WTC11 (cell line): ENCODE results near the gene GPR158. TPM values are rescaled to one million over a fixed set of nuclear protein-coding genes. Genes with fewer than 3 reads are reported as not detected.

ENCODE experiments used
- ATAC-seq: fragments of 200-7000 bp; cut with Tn5 transposase; 2 replicates; pipeline ENCODE4 v1.10.0; 2021; ENCODE audit warnings: mild to moderate bottlenecking, moderate library complexity
- CTCF ChIA-PET: fragments of 300-600 bp; sonication (Branson Sonifier 250); formaldehyde crosslinking; loops from one replicate; lab custom pipeline; 2021; ENCODE audit warnings: antibody characterized with exemption; lab: Charles Lee
- POLR2A ChIA-PET: fragments of 350-600 bp; sonication (Branson Sonifier 250); formaldehyde crosslinking; loops from one replicate; lab custom pipeline; 2021; ENCODE audit warnings: antibody characterized with exemption; lab: Charles Lee
- DNase-seq: peaks from one replicate; pipeline ENCODE4 v3.0.0; 2021; ENCODE audit warnings: low spot score
- H3K27ac Mint-ChIP-seq: 2 replicates; pipeline ENCODE4 v1.8.0; 2021; ENCODE audit warnings: mixed read lengths
- H3K27me3 Mint-ChIP-seq: 2 replicates; pipeline ENCODE4 v1.8.0; 2021; ENCODE audit warnings: low read depth, mild to moderate bottlenecking, moderate library complexity, mixed read lengths
- H3K36me3 Mint-ChIP-seq: 2 replicates; pipeline ENCODE4 v1.8.0; 2021; ENCODE audit warnings: mixed read lengths
- H3K4me1 Mint-ChIP-seq: 2 replicates; pipeline ENCODE4 v1.8.0; 2022; ENCODE audit warnings: mixed read lengths
- H3K4me3 Mint-ChIP-seq: 2 replicates; pipeline ENCODE4 v1.8.0; 2021; ENCODE audit warnings: mild to moderate bottlenecking, moderate library complexity, mixed read lengths
- H3K9me3 Mint-ChIP-seq: 2 replicates; pipeline ENCODE4 v1.8.0; 2021; ENCODE audit warnings: mixed read lengths
- E2F1 ChIP-seq: sonication (generic); formaldehyde crosslinking; IDR thresholded peaks from 2 replicates; pipeline ENCODE4 v1.8.0; 2022; ENCODE audit warnings: mild to moderate bottlenecking, missing genetic modification reagents
- FOXJ3 ChIP-seq: sonication (generic); formaldehyde crosslinking; IDR thresholded peaks from 2 replicates; pipeline ENCODE4 v1.9.0; 2021; ENCODE audit warnings: missing genetic modification reagents, mild to moderate bottlenecking, borderline replicate concordance
- JAZF1 ChIP-seq: fragments of 250-450 bp; sonication (Bioruptor Pico); IDR thresholded peaks from 2 replicates; pipeline ENCODE4 v1.9.0; 2021; ENCODE audit warnings: moderate library complexity, mild to moderate bottlenecking, inconsistent platforms
- NFE2L1 ChIP-seq: sonication (generic); formaldehyde crosslinking; IDR thresholded peaks from 2 replicates; pipeline ENCODE4 v1.8.1; 2023; ENCODE audit warnings: missing genetic modification reagents
- NFYB ChIP-seq: sonication (generic); formaldehyde crosslinking; conservative IDR thresholded peaks from 2 replicates; pipeline ENCODE4 v1.8.0; 2022; ENCODE audit warnings: low read depth, missing genetic modification reagents
- OVOL2 ChIP-seq: fragments of 250-450 bp; sonication (Bioruptor Pico); IDR thresholded peaks from 2 replicates; pipeline ENCODE4 v1.9.0; 2021; ENCODE audit warnings: mild to moderate bottlenecking, borderline replicate concordance
- SOX15 ChIP-seq: fragments of 250-450 bp; sonication (Bioruptor Pico); IDR thresholded peaks from 2 replicates; pipeline ENCODE4 v1.9.0; 2021; ENCODE audit warnings: mild to moderate bottlenecking
- TCF7 ChIP-seq: sonication (generic); formaldehyde crosslinking; IDR thresholded peaks from 2 replicates; pipeline ENCODE4 v1.8.0; 2022; ENCODE audit warnings: mild to moderate bottlenecking, low read depth, missing genetic modification reagents, moderate library complexity
- ZBTB21 ChIP-seq: sonication (generic); formaldehyde crosslinking; IDR thresholded peaks from 2 replicates; pipeline ENCODE4 v1.8.1; 2023; ENCODE audit warnings: mild to moderate bottlenecking, missing genetic modification reagents, borderline replicate concordance
- ZNF396 ChIP-seq: fragments of 250-450 bp; sonication (Bioruptor Pico); IDR thresholded peaks from 2 replicates; pipeline ENCODE4 v1.8.0; 2021; ENCODE audit warnings: mild to moderate bottlenecking, moderate library complexity, borderline replicate concordance
- ZNF416 ChIP-seq: fragments of 250-450 bp; sonication (Bioruptor Pico); IDR thresholded peaks from 2 replicates; pipeline ENCODE4 v1.9.0; 2021; ENCODE audit warnings: mild to moderate bottlenecking, inconsistent platforms
- ZNF532 ChIP-seq: fragments of 250-450 bp; sonication (Bioruptor Pico); IDR thresholded peaks from 2 replicates; pipeline ENCODE4 v1.9.0; 2021; ENCODE audit warnings: mild to moderate bottlenecking, borderline replicate concordance
- total RNA-seq: library from RNA; stranded (reverse); gene quantifications from 3 replicates; pipeline ENCODE4 v1.2.3, GENCODE V29; 2021
- TF ChIP-seq, protein P1 (sequence below): sonication (generic); formaldehyde crosslinking; IDR thresholded peaks from 2 replicates; pipeline ENCODE4 v1.8.0; 2022; ENCODE audit warnings: mild to moderate bottlenecking, missing genetic modification reagents
- TF ChIP-seq, protein P2 (sequence below): sonication (generic); formaldehyde crosslinking; IDR thresholded peaks from 2 replicates; pipeline ENCODE4 v1.8.1; 2022; ENCODE audit warnings: mild to moderate bottlenecking, moderate library complexity, missing genetic modification reagents
- TF ChIP-seq, protein P3 (sequence below): sonication (generic); formaldehyde crosslinking; IDR thresholded peaks from 2 replicates; pipeline ENCODE4 v1.8.0; 2022; ENCODE audit warnings: missing genetic modification reagents
- TF ChIP-seq, protein P4 (sequence below): fragments of 250-450 bp; sonication (Bioruptor Pico); IDR thresholded peaks from 2 replicates; pipeline ENCODE4 v1.8.0; 2021; ENCODE audit warnings: mild to moderate bottlenecking
- TF ChIP-seq, protein P5 (sequence below): sonication (generic); formaldehyde crosslinking; IDR thresholded peaks from 2 replicates; pipeline ENCODE4 v1.8.0; 2023; ENCODE audit warnings: mild to moderate bottlenecking, missing genetic modification reagents
- TF ChIP-seq, protein P6 (sequence below): sonication (generic); formaldehyde crosslinking; IDR thresholded peaks from 2 replicates; pipeline ENCODE4 v1.8.1; 2023; ENCODE audit warnings: mild to moderate bottlenecking, missing genetic modification reagents, moderate library complexity

GPR158 gene
- total RNA-seq, 1 experiment from 2014 or later: 0.63 TPM

DNA sequence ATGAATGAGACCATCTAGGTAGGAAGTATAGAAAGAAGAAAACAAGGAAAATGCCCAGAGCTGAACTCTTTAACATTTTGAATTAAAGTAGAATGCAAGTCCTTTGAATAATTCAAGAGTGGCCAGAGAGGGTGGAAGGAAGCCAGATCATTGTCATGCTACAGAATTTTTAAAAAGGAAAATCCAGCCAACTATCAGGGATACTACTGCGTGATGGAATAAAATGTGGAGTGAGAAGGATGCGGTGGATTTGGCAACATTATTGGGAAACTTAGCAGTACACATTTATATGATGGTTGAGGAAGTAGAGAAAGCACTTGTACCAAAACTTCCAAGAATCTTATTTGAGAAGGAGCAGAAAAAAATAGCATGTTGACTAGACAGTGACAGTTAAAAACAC is 261.6 kb downstream of the GPR158 start:
- CTCF ChIA-PET: no interaction called here
- no peak for ATAC-seq
- no peaks in the 10 kb centered on the region for H3K36me3 Mint-ChIP-seq
- H3K4me3 Mint-ChIP-seq: no peak overlapping the region
- no peaks in the 10 kb centered on the region for H3K27me3 Mint-ChIP-seq
- no peak overlapping the region for H3K27ac Mint-ChIP-seq
- no peak for DNase-seq
- peaks cover 4% of the 10 kb centered on the region for H3K9me3 Mint-ChIP-seq
- TF ChIP-seq, protein P1, sequence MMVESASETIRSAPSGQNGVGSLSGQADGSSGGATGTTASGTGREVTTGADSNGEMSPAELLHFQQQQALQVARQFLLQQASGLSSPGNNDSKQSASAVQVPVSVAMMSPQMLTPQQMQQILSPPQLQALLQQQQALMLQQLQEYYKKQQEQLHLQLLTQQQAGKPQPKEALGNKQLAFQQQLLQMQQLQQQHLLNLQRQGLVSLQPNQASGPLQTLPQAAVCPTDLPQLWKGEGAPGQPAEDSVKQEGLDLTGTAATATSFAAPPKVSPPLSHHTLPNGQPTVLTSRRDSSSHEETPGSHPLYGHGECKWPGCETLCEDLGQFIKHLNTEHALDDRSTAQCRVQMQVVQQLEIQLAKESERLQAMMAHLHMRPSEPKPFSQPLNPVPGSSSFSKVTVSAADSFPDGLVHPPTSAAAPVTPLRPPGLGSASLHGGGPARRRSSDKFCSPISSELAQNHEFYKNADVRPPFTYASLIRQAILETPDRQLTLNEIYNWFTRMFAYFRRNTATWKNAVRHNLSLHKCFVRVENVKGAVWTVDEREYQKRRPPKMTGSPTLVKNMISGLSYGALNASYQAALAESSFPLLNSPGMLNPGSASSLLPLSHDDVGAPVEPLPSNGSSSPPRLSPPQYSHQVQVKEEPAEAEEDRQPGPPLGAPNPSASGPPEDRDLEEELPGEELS (CRISPR knock-in tag): no peak
- TF ChIP-seq ZNF396 (no peak), NFYB (no peak), OVOL2 (CRISPR knock-in tag) (no peak), JAZF1 (CRISPR knock-in tag) (no peak), ZNF532 (no peak), TCF7 (no peak)
- TF ChIP-seq, protein P2, sequence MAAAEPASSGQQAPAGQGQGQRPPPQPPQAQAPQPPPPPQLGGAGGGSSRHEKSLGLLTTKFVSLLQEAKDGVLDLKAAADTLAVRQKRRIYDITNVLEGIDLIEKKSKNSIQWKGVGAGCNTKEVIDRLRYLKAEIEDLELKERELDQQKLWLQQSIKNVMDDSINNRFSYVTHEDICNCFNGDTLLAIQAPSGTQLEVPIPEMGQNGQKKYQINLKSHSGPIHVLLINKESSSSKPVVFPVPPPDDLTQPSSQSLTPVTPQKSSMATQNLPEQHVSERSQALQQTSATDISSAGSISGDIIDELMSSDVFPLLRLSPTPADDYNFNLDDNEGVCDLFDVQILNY (CRISPR knock-in tag): no peak
- TF ChIP-seq, protein P3, sequence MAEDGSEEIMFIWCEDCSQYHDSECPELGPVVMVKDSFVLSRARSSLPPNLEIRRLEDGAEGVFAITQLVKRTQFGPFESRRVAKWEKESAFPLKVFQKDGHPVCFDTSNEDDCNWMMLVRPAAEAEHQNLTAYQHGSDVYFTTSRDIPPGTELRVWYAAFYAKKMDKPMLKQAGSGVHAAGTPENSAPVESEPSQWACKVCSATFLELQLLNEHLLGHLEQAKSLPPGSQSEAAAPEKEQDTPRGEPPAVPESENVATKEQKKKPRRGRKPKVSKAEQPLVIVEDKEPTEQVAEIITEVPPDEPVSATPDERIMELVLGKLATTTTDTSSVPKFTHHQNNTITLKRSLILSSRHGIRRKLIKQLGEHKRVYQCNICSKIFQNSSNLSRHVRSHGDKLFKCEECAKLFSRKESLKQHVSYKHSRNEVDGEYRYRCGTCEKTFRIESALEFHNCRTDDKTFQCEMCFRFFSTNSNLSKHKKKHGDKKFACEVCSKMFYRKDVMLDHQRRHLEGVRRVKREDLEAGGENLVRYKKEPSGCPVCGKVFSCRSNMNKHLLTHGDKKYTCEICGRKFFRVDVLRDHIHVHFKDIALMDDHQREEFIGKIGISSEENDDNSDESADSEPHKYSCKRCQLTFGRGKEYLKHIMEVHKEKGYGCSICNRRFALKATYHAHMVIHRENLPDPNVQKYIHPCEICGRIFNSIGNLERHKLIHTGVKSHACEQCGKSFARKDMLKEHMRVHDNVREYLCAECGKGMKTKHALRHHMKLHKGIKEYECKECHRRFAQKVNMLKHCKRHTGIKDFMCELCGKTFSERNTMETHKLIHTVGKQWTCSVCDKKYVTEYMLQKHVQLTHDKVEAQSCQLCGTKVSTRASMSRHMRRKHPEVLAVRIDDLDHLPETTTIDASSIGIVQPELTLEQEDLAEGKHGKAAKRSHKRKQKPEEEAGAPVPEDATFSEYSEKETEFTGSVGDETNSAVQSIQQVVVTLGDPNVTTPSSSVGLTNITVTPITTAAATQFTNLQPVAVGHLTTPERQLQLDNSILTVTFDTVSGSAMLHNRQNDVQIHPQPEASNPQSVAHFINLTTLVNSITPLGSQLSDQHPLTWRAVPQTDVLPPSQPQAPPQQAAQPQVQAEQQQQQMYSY (CRISPR knock-in tag): no peak
- TF ChIP-seq, protein P4, sequence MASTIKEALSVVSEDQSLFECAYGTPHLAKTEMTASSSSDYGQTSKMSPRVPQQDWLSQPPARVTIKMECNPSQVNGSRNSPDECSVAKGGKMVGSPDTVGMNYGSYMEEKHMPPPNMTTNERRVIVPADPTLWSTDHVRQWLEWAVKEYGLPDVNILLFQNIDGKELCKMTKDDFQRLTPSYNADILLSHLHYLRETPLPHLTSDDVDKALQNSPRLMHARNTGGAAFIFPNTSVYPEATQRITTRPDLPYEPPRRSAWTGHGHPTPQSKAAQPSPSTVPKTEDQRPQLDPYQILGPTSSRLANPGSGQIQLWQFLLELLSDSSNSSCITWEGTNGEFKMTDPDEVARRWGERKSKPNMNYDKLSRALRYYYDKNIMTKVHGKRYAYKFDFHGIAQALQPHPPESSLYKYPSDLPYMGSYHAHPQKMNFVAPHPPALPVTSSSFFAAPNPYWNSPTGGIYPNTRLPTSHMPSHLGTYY: no peak
- TF ChIP-seq, all 79 proteins: peak for 0
- POLR2A ChIA-PET: interaction anchor here (0.6 kb wide), 1 partner anchor 1353 kb away, joined by 3 read pairs; no protein-coding TSS in a partner anchor
- H3K4me1 Mint-ChIP-seq: peaks cover 21% of the 10 kb centered on the region

DNA sequence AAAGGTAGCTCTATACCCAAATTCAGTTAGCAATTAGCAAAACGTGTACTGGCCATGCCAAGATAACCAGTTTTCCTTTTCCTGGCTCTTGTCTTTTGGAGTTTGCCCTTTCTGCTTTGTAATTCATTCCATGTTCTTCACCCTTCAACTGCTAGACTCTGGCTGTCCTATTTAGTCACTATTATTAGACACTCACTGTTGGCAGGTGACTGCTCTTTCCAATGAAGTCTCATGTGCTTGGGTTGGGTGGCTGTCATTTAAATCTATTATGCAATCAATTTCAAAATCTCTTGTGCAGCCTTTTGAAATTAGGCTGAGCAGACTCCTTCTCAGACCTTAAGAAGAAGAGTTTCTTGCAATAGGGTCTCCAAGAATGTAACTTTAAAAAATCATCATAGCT is 266.5 kb downstream of the GPR158 start:
- no peak overlapping the region for H3K4me3 Mint-ChIP-seq
- ChIA-PET POLR2A (no interaction called here), CTCF (no interaction called here)
- no peak for DNase-seq
- H3K27ac Mint-ChIP-seq: no peak overlapping the region
- no peaks in the 10 kb centered on the region for H3K9me3 Mint-ChIP-seq
- ATAC-seq: no peak
- peaks cover 32% of the 10 kb centered on the region for H3K4me1 Mint-ChIP-seq
- H3K36me3 Mint-ChIP-seq: no peaks in the 10 kb centered on the region
- no peaks in the 10 kb centered on the region for H3K27me3 Mint-ChIP-seq
- TF ChIP-seq, protein P5, sequence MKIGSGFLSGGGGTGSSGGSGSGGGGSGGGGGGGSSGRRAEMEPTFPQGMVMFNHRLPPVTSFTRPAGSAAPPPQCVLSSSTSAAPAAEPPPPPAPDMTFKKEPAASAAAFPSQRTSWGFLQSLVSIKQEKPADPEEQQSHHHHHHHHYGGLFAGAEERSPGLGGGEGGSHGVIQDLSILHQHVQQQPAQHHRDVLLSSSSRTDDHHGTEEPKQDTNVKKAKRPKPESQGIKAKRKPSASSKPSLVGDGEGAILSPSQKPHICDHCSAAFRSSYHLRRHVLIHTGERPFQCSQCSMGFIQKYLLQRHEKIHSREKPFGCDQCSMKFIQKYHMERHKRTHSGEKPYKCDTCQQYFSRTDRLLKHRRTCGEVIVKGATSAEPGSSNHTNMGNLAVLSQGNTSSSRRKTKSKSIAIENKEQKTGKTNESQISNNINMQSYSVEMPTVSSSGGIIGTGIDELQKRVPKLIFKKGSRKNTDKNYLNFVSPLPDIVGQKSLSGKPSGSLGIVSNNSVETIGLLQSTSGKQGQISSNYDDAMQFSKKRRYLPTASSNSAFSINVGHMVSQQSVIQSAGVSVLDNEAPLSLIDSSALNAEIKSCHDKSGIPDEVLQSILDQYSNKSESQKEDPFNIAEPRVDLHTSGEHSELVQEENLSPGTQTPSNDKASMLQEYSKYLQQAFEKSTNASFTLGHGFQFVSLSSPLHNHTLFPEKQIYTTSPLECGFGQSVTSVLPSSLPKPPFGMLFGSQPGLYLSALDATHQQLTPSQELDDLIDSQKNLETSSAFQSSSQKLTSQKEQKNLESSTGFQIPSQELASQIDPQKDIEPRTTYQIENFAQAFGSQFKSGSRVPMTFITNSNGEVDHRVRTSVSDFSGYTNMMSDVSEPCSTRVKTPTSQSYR (CRISPR knock-in tag): no peak
- no peak for TF ChIP-seq NFE2L1
- TF ChIP-seq E2F1 (CRISPR knock-in tag): no peak
- no peak for TF ChIP-seq ZNF416 (CRISPR knock-in tag)
- no peak for TF ChIP-seq SOX15 (CRISPR knock-in tag)
- TF ChIP-seq, protein P6, sequence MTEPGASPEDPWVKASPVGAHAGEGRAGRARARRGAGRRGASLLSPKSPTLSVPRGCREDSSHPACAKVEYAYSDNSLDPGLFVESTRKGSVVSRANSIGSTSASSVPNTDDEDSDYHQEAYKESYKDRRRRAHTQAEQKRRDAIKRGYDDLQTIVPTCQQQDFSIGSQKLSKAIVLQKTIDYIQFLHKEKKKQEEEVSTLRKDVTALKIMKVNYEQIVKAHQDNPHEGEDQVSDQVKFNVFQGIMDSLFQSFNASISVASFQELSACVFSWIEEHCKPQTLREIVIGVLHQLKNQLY (CRISPR knock-in tag): no peak
- TF ChIP-seq FOXJ3 (CRISPR knock-in tag): no peak
- TF ChIP-seq ZBTB21 (CRISPR knock-in tag): no peak
